ENCODE results near the gene CSNK2A2.

The CSNK2A2 gene

GRCh38 chr16:58110571-58111301 lies 87.2 kb downstream of the CSNK2A2 start:
- DNase-seq (ENCODE audit: low spot score) = no peak

GRCh38 chr16:58109881-58110280 lies 88.0 kb downstream of the CSNK2A2 start:
- DNase-seq (ENCODE audit: low spot score) = no peak

GRCh38 chr16:58109330-58109729 lies 88.6 kb downstream of the CSNK2A2 start:
- DNase-seq (ENCODE audit: low spot score) = no peak
